CD4-positive, alpha-beta memory T cell (primary cell): Measurements from ENCODE around the gene CCSER1. TPM values are rescaled to one million over a fixed set of nuclear protein-coding genes. Genes with fewer than 3 reads are reported as not detected.

Source experiments
- CTCF ChIA-PET: fragments of 350-600 bp; sonication (Branson Sonifier 250); formaldehyde crosslinking; loops from one replicate; lab custom pipeline; 2021; ENCODE audit warnings: inconsistent platforms; ENCODE audit not compliant: partially characterized antibody; lab: Charles Lee
- POLR2A ChIA-PET: fragments of 350-600 bp; sonication (Branson Sonifier 250); formaldehyde crosslinking; loops from one replicate; lab custom pipeline; 2021; ENCODE audit not compliant: partially characterized antibody; lab: Charles Lee
- DNase-seq, 5 donors: peaks; one replicate each; pipeline versions ENCODE4 v3.0.0 to v3.0.0-alpha.2; 2020 to 2022; ENCODE audit warnings: mixed read lengths in 1 of 5
- H3K27ac ChIP-seq: one replicate; pipeline ENCODE4 v1.7.0; 2013; ENCODE audit warnings: low read depth, low read length
- H3K27me3 ChIP-seq: 2 replicates; pipeline ENCODE4 v1.7.0; 2013; ENCODE audit warnings: mild to moderate bottlenecking, low read length, moderate library complexity; ENCODE audit not compliant: insufficient read depth
- H3K36me3 ChIP-seq: 2 replicates; pipeline ENCODE4 v1.7.0; 2013; ENCODE audit warnings: mild to moderate bottlenecking, low read length, moderate library complexity; ENCODE audit not compliant: insufficient read depth
- H3K4me1 ChIP-seq: 2 replicates; pipeline ENCODE4 v1.7.0; 2013; ENCODE audit warnings: mild to moderate bottlenecking, low read length, moderate library complexity; ENCODE audit not compliant: insufficient read depth
- H3K4me3 ChIP-seq, 2 donors: one replicate each; pipeline ENCODE4 v1.7.0; 2013; ENCODE audit warnings: low read length in 2 of 2, mild to moderate bottlenecking in 1 of 2
- H3K9me3 ChIP-seq, 2 donors: one replicate each; pipeline ENCODE4 v1.7.0; 2013; ENCODE audit warnings: low read length in 2 of 2, control low read depth in 1 of 2; ENCODE audit not compliant: control insufficient read depth in 1 of 2
- H3K27ac Mint-ChIP-seq, 7 donors: one replicate each; pipeline ENCODE4 v1.8.0; 2020 to 2021; ENCODE audit warnings: mixed read lengths in 7 of 7, mild to moderate bottlenecking in 6 of 7, inconsistent platforms in 3 of 7, moderate library complexity in 3 of 7
- H3K27me3 Mint-ChIP-seq, 2 donors: one replicate each; pipeline ENCODE4 v1.8.0; 2020 to 2021; ENCODE audit warnings: mixed read lengths in 2 of 2
- H3K36me3 Mint-ChIP-seq, 2 donors: one replicate each; pipeline ENCODE4 v1.8.0; 2020 to 2021; ENCODE audit warnings: mixed read lengths in 2 of 2, inconsistent platforms in 1 of 2, mild to moderate bottlenecking in 1 of 2
- H3K4me1 Mint-ChIP-seq, 4 donors: one replicate each; pipeline ENCODE4 v1.8.0; 2020 to 2021; ENCODE audit warnings: mixed read lengths in 4 of 4, mild to moderate bottlenecking in 1 of 4
- H3K4me3 Mint-ChIP-seq, 8 donors: one replicate each; pipeline ENCODE4 v1.8.0; 2020 to 2021; ENCODE audit warnings: mixed read lengths in 8 of 8, mild to moderate bottlenecking in 7 of 8, moderate library complexity in 6 of 8, inconsistent platforms in 3 of 8
- H3K9me3 Mint-ChIP-seq, 8 donors: one replicate each; pipeline ENCODE4 v1.8.0; 2020 to 2021; ENCODE audit warnings: mixed read lengths in 8 of 8, mild to moderate bottlenecking in 5 of 8, inconsistent platforms in 3 of 8, moderate library complexity in 1 of 8
- intact Hi-C: fragments of 100-400 bp; cut with micrococcal nuclease; formaldehyde crosslinking; loops from one replicate; pipeline ENCODE4 v1.15.1; 2023
- polyA plus RNA-seq, 2 donors: library from polyadenylated mRNA; unstranded; fragments of 300-500 nt; fragmentation: Illumina TruSeq; gene quantifications; one replicate each; pipeline ENCODE4 v1.2.3, GENCODE V29; 2021
- total RNA-seq, 2 experiments: library from RNA; stranded (reverse); gene quantifications; one replicate each; pipeline ENCODE4 v1.2.3, GENCODE V29; 2021

The CCSER1 gene
- total and polyA plus RNA-seq, 4 experiments from 2014 or later = 0.47 to 2.0 (median 1.7) TPM; not detected in 1

DNA sequence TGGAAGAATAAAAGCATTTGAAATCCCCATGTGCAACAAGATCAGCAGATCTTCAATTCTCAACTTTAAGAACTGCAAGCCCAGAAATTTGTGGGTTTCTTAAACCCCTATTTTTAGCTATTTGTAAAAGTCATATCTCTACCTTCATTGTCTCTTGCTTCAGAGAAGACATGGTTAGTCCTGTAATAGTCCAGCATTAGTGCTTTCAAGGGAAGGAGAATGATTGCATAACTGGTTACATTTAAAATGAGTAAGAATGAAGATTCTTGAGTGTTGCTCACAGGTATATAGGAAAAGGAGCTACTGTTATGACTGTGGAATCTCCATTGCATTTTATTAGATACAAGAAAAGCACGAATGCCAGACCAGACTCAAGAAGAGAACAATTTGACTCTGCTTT is 84.0 kb downstream of the CCSER1 start:
- H3K9me3 ChIP-seq = no peaks in the 10 kb centered on the region
- ChIA-PET CTCF (no interaction called here), POLR2A (interaction anchor here (0.6 kb wide), 1 partner anchor 84 kb away, joined by 3 read pairs; no protein-coding TSS in a partner anchor)
- Mint-ChIP-seq H3K27ac (no peak overlapping the region), H3K9me3 (peaks cover 0 to 6% (median 1%) of the 10 kb centered on the region in 8 donors), H3K36me3 (no peaks in the 10 kb centered on the region), H3K4me3 (no peak overlapping the region), H3K27me3 (peaks cover 0 to 2% of the 10 kb centered on the region in 2 donors), H3K4me1 (no peaks in the 10 kb centered on the region)
- intact Hi-C loops = no loop called here
- no peaks in the 10 kb centered on the region for H3K4me1 ChIP-seq
- no peak overlapping the region for H3K27ac ChIP-seq
- H3K27me3 ChIP-seq = no peaks in the 10 kb centered on the region
- no peak for DNase-seq
- H3K4me3 ChIP-seq = no peak overlapping the region
- no peaks in the 10 kb centered on the region for H3K36me3 ChIP-seq

DNA sequence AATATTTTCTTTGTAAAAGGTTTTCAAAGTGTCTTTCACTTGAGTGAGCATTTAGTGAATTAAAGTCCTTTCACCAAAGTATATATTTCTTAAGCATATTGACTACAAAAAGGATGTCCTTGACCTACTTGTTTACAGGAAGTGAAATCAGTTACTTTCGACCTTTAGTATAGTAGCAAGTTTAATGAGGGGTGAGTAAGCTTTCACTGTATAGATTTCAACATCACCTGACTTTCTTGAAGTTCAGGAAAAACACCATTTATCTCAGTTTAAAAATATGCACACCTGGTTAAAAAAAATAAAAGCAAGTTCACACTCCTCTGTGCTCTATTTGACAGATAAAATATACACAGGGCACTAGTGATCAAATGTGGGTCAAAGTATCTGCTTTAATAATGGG is 88.1 kb downstream of the CCSER1 start:
- no peaks in the 10 kb centered on the region for H3K4me1 ChIP-seq
- Mint-ChIP-seq H3K4me1 (peaks cover 0 to 2% (median 0%) of the 10 kb centered on the region in 4 donors), H3K36me3 (no peaks in the 10 kb centered on the region), H3K4me3 (no peak overlapping the region), H3K27ac (no peak overlapping the region), H3K27me3 (no peaks in the 10 kb centered on the region), H3K9me3 (peaks cover 0 to 2% (median 0%) of the 10 kb centered on the region in 8 donors)
- POLR2A ChIA-PET = no interaction called here
- H3K9me3 ChIP-seq = no peaks in the 10 kb centered on the region
- intact Hi-C loops = no loop called here
- no peak for DNase-seq
- CTCF ChIA-PET = no interaction called here
- H3K27ac ChIP-seq = no peak overlapping the region
- no peak overlapping the region for H3K4me3 ChIP-seq
- H3K27me3 ChIP-seq = no peaks in the 10 kb centered on the region
- no peaks in the 10 kb centered on the region for H3K36me3 ChIP-seq

DNA sequence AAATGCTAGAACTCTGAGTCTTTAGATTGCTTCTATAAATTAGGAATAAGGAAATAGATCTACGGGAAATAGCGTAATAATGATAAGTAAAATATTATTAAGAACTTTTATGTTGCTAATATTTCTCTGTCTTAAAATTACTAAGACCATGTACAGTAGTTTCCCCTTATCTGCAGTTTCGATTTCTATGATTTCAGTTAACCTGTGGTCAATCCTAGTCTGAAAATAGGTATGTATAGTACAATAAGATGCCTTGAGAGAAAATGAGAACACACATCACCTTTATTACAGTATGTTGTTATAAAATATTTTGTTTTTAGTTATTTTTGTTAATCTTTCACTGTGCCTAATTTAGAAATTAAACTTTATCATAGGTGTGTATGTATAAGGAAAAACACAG is 92.6 kb downstream of the CCSER1 start:
- Mint-ChIP-seq H3K4me1 (peaks cover 0 to 2% (median 0%) of the 10 kb centered on the region in 4 donors), H3K27me3 (no peaks in the 10 kb centered on the region), H3K27ac (no peak overlapping the region), H3K36me3 (no peaks in the 10 kb centered on the region), H3K4me3 (no peak overlapping the region), H3K9me3 (peaks cover 0 to 2% (median 0%) of the 10 kb centered on the region in 8 donors)
- Histone ChIP-seq H3K27me3 (no peaks in the 10 kb centered on the region), H3K4me3 (no peak overlapping the region), H3K27ac (no peak overlapping the region), H3K36me3 (no peaks in the 10 kb centered on the region), H3K9me3 (no peaks in the 10 kb centered on the region), H3K4me1 (no peaks in the 10 kb centered on the region)
- ChIA-PET CTCF (no interaction called here), POLR2A (no interaction called here)
- intact Hi-C loops = no loop called here
- DNase-seq = no peak

DNA sequence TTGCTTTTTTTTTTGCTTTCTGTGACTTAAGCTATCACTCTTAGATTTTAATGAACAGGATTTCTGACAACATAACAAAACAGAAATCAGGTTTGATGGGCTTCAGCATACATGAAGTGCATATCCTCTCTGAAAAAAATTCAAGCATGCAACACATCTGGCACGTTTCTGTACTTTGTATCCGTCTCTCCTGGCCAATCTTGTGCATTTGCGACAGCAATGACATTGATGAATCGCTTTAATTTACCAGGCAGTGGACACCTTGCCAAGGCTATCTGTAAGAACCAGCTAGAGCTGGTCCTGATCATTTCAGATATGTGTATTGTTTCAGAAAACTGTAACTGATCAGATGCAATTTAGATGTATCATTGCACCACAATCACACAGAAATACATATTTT is 93.3 kb downstream of the CCSER1 start:
- no peaks in the 10 kb centered on the region for H3K36me3 ChIP-seq
- H3K27me3 ChIP-seq = no peaks in the 10 kb centered on the region
- H3K27ac Mint-ChIP-seq = no peak overlapping the region
- H3K36me3 Mint-ChIP-seq = no peaks in the 10 kb centered on the region
- peaks cover 0 to 2% (median 0%) of the 10 kb centered on the region in 4 donors for H3K4me1 Mint-ChIP-seq
- no peaks in the 10 kb centered on the region for H3K27me3 Mint-ChIP-seq
- no peak overlapping the region for H3K27ac ChIP-seq
- intact Hi-C loops = no loop called here
- ChIA-PET CTCF (no interaction called here), POLR2A (no interaction called here)
- DNase-seq = no peak
- H3K4me3 Mint-ChIP-seq = no peak overlapping the region
- H3K9me3 ChIP-seq = no peaks in the 10 kb centered on the region
- H3K4me3 ChIP-seq = no peak overlapping the region
- peaks cover 0 to 2% (median 0%) of the 10 kb centered on the region in 8 donors for H3K9me3 Mint-ChIP-seq
- H3K4me1 ChIP-seq = no peaks in the 10 kb centered on the region

DNA sequence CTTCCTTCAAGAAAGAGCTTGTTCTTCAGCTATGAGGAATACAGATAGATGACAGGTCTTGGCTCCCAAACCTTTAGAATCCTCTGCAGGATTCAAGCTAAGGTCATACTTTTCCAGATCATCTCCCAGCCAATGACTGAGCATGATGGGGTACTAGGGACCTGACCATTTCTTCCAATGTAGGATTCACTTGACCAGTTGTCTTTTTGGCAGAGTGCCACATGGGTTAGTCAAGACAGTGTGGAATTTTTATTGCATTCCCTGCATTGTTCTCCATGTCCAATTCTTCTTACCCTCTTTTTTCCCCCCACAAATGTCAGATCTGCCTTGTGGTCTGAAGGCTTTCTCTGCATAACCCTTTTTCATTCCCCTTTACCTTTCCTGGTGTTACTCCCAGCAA is 99.5 kb downstream of the CCSER1 start:
- Mint-ChIP-seq H3K9me3 (peaks cover 0 to 11% (median 2%) of the 10 kb centered on the region in 8 donors), H3K27ac (no peak overlapping the region), H3K4me3 (no peak overlapping the region), H3K4me1 (no peaks in the 10 kb centered on the region), H3K27me3 (no peaks in the 10 kb centered on the region), H3K36me3 (no peaks in the 10 kb centered on the region)
- Histone ChIP-seq H3K4me1 (no peaks in the 10 kb centered on the region), H3K9me3 (no peaks in the 10 kb centered on the region), H3K27me3 (no peaks in the 10 kb centered on the region), H3K36me3 (no peaks in the 10 kb centered on the region), H3K27ac (no peak overlapping the region), H3K4me3 (no peak overlapping the region)
- ChIA-PET CTCF (no interaction called here), POLR2A (no interaction called here)
- intact Hi-C loops = no loop called here
- no peak for DNase-seq

DNA sequence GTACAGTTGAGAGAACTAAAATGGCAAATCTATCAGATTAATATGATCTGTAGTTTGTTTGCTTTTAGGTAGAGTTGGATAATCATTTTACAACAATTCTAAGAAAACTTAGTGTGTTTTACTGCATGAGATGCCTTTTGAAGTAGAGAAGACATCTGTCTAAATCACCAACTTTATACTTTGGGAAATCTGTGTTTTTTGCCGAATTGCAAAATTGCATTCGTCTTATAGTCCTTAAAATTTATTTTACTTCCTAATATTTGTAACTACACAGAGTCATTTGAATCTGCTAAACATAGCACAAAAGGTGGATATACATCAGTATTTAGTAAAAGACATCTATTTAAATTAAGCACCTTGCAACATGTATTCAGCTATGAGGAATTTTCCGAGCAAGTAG is 100.0 kb downstream of the CCSER1 start:
- H3K27ac Mint-ChIP-seq = no peak overlapping the region
- no peaks in the 10 kb centered on the region for H3K27me3 Mint-ChIP-seq
- Histone ChIP-seq H3K4me1 (no peaks in the 10 kb centered on the region), H3K27ac (no peak overlapping the region), H3K27me3 (no peaks in the 10 kb centered on the region), H3K36me3 (no peaks in the 10 kb centered on the region), H3K9me3 (no peaks in the 10 kb centered on the region), H3K4me3 (no peak overlapping the region)
- no peaks in the 10 kb centered on the region for H3K4me1 Mint-ChIP-seq
- DNase-seq = no peak
- CTCF ChIA-PET = no interaction called here
- H3K9me3 Mint-ChIP-seq = peaks cover 0 to 11% (median 2%) of the 10 kb centered on the region in 8 donors
- no peak overlapping the region for H3K4me3 Mint-ChIP-seq
- H3K36me3 Mint-ChIP-seq = no peaks in the 10 kb centered on the region
- POLR2A ChIA-PET = no interaction called here
- intact Hi-C loops = no loop called here

DNA sequence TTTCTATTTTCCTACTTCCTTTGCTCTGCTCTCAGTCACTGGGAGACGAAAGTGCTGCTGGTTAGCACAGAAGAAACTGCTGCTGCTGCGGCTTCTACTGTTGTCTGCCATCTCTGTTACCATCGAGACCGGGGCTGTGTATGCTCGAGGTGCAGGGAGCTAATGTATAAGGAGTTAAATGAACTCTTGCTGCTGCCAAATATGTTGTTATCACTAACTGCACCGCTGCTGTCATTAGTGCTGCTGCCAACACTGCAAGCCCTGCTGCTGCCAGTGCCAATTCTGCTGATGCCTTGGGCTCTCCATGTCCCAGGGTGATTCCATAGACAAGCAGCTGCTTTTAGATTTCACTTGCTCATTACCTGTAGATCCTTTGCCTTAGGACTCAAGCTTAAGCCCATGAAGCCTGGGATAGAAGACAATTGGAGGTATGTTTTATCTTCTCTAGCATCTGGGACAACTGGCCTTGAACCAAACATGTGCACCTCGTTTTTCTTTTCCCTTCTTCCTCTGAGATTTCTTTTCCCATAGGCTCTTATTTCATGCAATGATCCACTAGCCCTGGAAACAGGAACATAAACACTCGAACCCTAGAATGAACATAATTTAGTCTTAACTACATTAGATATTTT is 107.8 kb downstream of the CCSER1 start:
- Mint-ChIP-seq H3K27me3 (no peaks in the 10 kb centered on the region), H3K27ac (no peak overlapping the region), H3K4me1 (no peaks in the 10 kb centered on the region), H3K36me3 (no peaks in the 10 kb centered on the region), H3K9me3 (peaks cover 0 to 4% (median 0%) of the 10 kb centered on the region in 8 donors), H3K4me3 (no peak overlapping the region)
- POLR2A ChIA-PET = no interaction called here
- CTCF ChIA-PET = no interaction called here
- Histone ChIP-seq H3K9me3 (no peaks in the 10 kb centered on the region), H3K4me3 (no peak overlapping the region), H3K27me3 (no peaks in the 10 kb centered on the region), H3K27ac (no peak overlapping the region), H3K36me3 (no peaks in the 10 kb centered on the region), H3K4me1 (no peaks in the 10 kb centered on the region)
- intact Hi-C loops = no loop called here
- no peak for DNase-seq
